Measurements from ENCODE around the gene PDGFC. TPM values are rescaled to one million over a fixed set of nuclear protein-coding genes. Genes with fewer than 3 reads are reported as not detected.

PDGFC gene
- total and polyA plus RNA-seq, 2 donors (not counting 3 experiments of a cell fraction or from before 2014, with no cell fraction given), result 2.7 to 5.3 TPM

- DNase-seq (ENCODE audit: low read depth, low spot score) (no peak), FAIRE-seq (no peak)
- Histone ChIP-seq H3K4me1 (ENCODE audit: control insufficient read depth, extremely low read depth, insufficient read depth, low read length) (no peaks in the 10 kb centered on the region), H3K9me3 (replicated peaks; ENCODE audit: control insufficient read depth, insufficient read depth, low read length) (no peaks in the 10 kb centered on the region), H4K20me1 (replicated peaks; ENCODE audit: control insufficient read depth, extremely low read depth, insufficient read depth, low read length) (no peaks in the 10 kb centered on the region), H3K9ac (replicated peaks; ENCODE audit: extremely low read depth, insufficient read depth, low read length) (no peak overlapping the region), H3K79me2 (ENCODE audit: control insufficient read depth, insufficient read depth, low read length) (no peaks in the 10 kb centered on the region), H2AFZ (ENCODE audit: low read depth, low read length) (no peak overlapping the region), H3K27me3 (ENCODE audit: control insufficient read depth in 2 of 2, insufficient read depth in 2 of 2, low read length in 2 of 2) (no peaks in the 10 kb centered on the region), H3K27ac (ENCODE audit: insufficient read depth, low read depth, low read length) (no peak overlapping the region), H3K4me2 (ENCODE audit: insufficient read depth, low read length) (no peak overlapping the region), H3K4me3 (replicated peaks in 1 of 3; ENCODE audit: insufficient read depth in 1 of 3, low read depth in 1 of 3, low read length in 3 of 3) (no peak overlapping the region), H3K36me3 (ENCODE audit: control insufficient read depth in 2 of 2, extremely low read depth in 1 of 2, insufficient read depth in 2 of 2, low read length in 2 of 2) (no peaks in the 10 kb centered on the region), H3K9me1 (replicated peaks; ENCODE audit: control insufficient read depth, extremely low read depth, insufficient read depth, low read length) (no peaks in the 10 kb centered on the region)
- no TSS peak for BruUV-seq (replicated peaks)
- CTCF ChIA-PET, result interaction anchor here (1.3 kb wide), 1 partner anchor 159 kb away, joined by 3 read pairs; no protein-coding TSS in a partner anchor
- intact Hi-C loops (cut with micrococcal nuclease), result no loop called here
- TF ChIP-seq, protein P1, sequence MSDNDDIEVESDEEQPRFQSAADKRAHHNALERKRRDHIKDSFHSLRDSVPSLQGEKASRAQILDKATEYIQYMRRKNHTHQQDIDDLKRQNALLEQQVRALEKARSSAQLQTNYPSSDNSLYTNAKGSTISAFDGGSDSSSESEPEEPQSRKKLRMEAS (IDR thresholded peaks at IDR 0.05; ENCODE audit: insufficient read depth, insufficient read length), result no peak
- TF ChIP-seq FOS (IDR thresholded peaks at IDR 0.05; ENCODE audit: borderline replicate concordance, insufficient read depth, low read length), result no peak
- no peak for TF ChIP-seq MYC (IDR thresholded peaks at IDR 0.05; ENCODE audit: low read depth, low read length)
- TF ChIP-seq POLR2AphosphoS5 (IDR thresholded peaks at IDR 0.05; ENCODE audit: insufficient read depth, low read depth, low read length), result no peak
- no peak for TF ChIP-seq JUN (IDR thresholded peaks at IDR 0.05; ENCODE audit: borderline replicate concordance, insufficient read depth, insufficient read length, low read depth)
- no peak for TF ChIP-seq CTCF (IDR thresholded peaks at IDR 0.05; ENCODE audit: extremely low read depth in 1 of 2, insufficient read depth in 1 of 2, low read depth in 1 of 2, low read length in 2 of 2)
- no peak for TF ChIP-seq GATA2 (IDR thresholded peaks at IDR 0.05; ENCODE audit: insufficient read depth, insufficient read length, low read depth, low read length)
- no peak for TF ChIP-seq POLR2A (IDR thresholded peaks at IDR 0.05; ENCODE audit: low read depth, low read length)
- no peak for TF ChIP-seq EZH2 (IDR thresholded peaks at IDR 0.05; ENCODE audit: borderline replicate concordance, low read depth, low read length, severe bottlenecking)
- POLR2A ChIA-PET, result no interaction called here
- dilution Hi-C loops (cut with MboI; ENCODE audit: extremely low pct_ligation_motif_present, low sequenced_read_pairs), result no loop called here
These were observed 85.1 kb downstream of the PDGFC start for GRCh38 chr4:156886481-156886880.

Data from endothelial cell of umbilical vein (primary cell).